Fibroblast of lung (primary cell): Measurements from ENCODE around the gene MSANTD2.

ENCODE experiments used
- EZH2 ChIP-seq: IDR thresholded peaks from 2 replicates; pipeline ENCODE4 v1.5.1; 2012; ENCODE audit warnings: low read length, control low read depth, mild to moderate bottlenecking; ENCODE audit errors: missing control alignments
- TF ChIP-seq, protein P1 (sequence below), 2 donors: IDR thresholded peaks in 1 of 2; conservative IDR thresholded peaks in 1 of 2; 1 replicate in 1 of 2; 2 replicates in 1 of 2; pipeline ENCODE4 v1.5.1; 2011 to 2012; ENCODE audit warnings: low read length in 2 of 2, control low read depth in 1 of 2, inconsistent platforms in 1 of 2, low read depth in 1 of 2, mild to moderate bottlenecking in 1 of 2

DNA sequence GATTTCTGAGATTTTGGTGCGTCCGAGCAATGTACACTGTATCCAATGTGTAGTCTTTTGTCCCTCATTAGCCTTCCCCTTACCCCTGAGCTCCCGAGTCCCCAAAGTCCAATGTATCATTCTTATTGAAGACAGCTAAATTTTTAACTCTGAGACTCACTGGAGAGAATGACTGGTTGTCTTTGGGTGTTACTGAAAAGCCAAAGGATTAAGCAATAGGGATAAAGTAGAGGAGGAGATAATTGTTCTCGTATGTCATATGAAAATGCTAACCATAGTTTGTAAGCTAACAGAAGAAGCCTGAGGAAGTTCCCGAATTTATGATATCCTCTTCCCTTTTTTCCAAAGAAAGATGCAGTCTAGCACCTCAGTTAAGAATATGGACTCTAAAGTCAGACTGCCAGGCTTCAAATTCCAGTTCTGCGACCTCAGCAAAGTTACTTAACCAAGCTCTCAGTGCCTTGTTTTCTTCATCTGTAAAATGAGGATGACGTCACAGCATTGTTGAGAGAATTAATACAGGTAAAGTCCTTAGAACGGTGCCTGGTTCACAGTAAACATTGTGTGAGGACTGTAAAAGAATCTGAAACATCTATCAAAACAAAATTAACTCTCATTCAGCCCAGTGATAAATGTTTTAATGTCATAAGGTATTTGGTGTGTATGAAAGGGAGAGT, 1.6 kb upstream of the MSANTD2 start:
- TF ChIP-seq, protein P1, sequence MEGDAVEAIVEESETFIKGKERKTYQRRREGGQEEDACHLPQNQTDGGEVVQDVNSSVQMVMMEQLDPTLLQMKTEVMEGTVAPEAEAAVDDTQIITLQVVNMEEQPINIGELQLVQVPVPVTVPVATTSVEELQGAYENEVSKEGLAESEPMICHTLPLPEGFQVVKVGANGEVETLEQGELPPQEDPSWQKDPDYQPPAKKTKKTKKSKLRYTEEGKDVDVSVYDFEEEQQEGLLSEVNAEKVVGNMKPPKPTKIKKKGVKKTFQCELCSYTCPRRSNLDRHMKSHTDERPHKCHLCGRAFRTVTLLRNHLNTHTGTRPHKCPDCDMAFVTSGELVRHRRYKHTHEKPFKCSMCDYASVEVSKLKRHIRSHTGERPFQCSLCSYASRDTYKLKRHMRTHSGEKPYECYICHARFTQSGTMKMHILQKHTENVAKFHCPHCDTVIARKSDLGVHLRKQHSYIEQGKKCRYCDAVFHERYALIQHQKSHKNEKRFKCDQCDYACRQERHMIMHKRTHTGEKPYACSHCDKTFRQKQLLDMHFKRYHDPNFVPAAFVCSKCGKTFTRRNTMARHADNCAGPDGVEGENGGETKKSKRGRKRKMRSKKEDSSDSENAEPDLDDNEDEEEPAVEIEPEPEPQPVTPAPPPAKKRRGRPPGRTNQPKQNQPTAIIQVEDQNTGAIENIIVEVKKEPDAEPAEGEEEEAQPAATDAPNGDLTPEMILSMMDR (conservative IDR thresholded peaks at IDR 0.05 in 1 of 2, IDR thresholded peaks at IDR 0.05 in 1 of 2; ENCODE audit: low read depth in 1 of 2, low read length in 2 of 2): no peak
- no peak for TF ChIP-seq EZH2
